Liver (tissue), 9 donors: ENCODE data around the gene SAE1. TPM values are rescaled to one million over a fixed set of nuclear protein-coding genes. Genes with fewer than 3 reads are reported as not detected.
"Not testable (repeated sequence)": the region's sequence is repeated elsewhere in the genome, so short reads cannot be mapped to it uniquely, and the experiment has no call there.

Experiments used
- DNase-seq: peaks from one replicate; pipeline ENCODE4 v3.0.0-alpha.2; 2017; ENCODE audit warnings: low spot score
- H3K27ac ChIP-seq, 2 donors: one replicate each; pipeline ENCODE4 v1.7.0; 2013; ENCODE audit warnings: inconsistent platforms in 2 of 2, low read length in 2 of 2, control low read depth in 1 of 2, low read depth in 1 of 2, mild to moderate bottlenecking in 1 of 2
- H3K27me3 ChIP-seq, 4 donors: one replicate each; pipeline versions ENCODE4 v1.6.1 to v1.7.0; 2013; ENCODE audit warnings: low read length in 3 of 4, inconsistent platforms in 1 of 4, mild to moderate bottlenecking in 1 of 4, moderate library complexity in 1 of 4; ENCODE audit not compliant: control insufficient read depth in 4 of 4, insufficient read depth in 4 of 4
- H3K36me3 ChIP-seq, 4 donors: one replicate each; pipeline versions ENCODE4 v1.6.1 to v1.7.0; 2013; ENCODE audit warnings: low read length in 3 of 4, mild to moderate bottlenecking in 3 of 4, low read depth in 1 of 4, moderate library complexity in 1 of 4; ENCODE audit not compliant: control insufficient read depth in 4 of 4, insufficient read depth in 3 of 4
- H3K4me1 ChIP-seq, 4 donors: one replicate each; pipeline versions ENCODE4 v1.6.1 to v1.7.0; 2013; ENCODE audit warnings: low read length in 3 of 4, mild to moderate bottlenecking in 3 of 4, moderate library complexity in 1 of 4; ENCODE audit not compliant: control insufficient read depth in 4 of 4, insufficient read depth in 4 of 4
- H3K4me3 ChIP-seq, 3 donors: one replicate each; pipeline versions ENCODE4 v1.6.1 to v1.7.0; 2013; ENCODE audit warnings: low read length in 3 of 3, control low read depth in 1 of 3, low read depth in 1 of 3, mild to moderate bottlenecking in 1 of 3
- H3K9ac ChIP-seq, 2 donors: one replicate each; pipeline ENCODE4 v1.7.0; 2013; ENCODE audit warnings: low read length in 2 of 2, mild to moderate bottlenecking in 2 of 2, moderate library complexity in 2 of 2, control low read depth in 1 of 2, low read depth in 1 of 2
- H3K9me3 ChIP-seq, 4 donors: one replicate each; pipeline versions ENCODE4 v1.6.1 to v1.7.0; 2013; ENCODE audit warnings: low read length in 3 of 4; ENCODE audit not compliant: control insufficient read depth in 4 of 4
- EGR1 ChIP-seq, 2 donors: IDR thresholded peaks; 2 replicates each; pipeline ENCODE4 v1.6.1; 2016 to 2018; ENCODE audit warnings: antibody characterized with exemption in 2 of 2, low read depth in 2 of 2
- FOXA1 ChIP-seq: IDR thresholded peaks from 2 replicates; pipeline ENCODE4 v1.6.1; 2016; ENCODE audit warnings: antibody characterized with exemption
- GABPA ChIP-seq, 2 donors: IDR thresholded peaks in 1 of 2; conservative IDR thresholded peaks in 1 of 2; 2 replicates each; pipeline ENCODE4 v1.6.1; 2016; ENCODE audit warnings: antibody characterized with exemption in 2 of 2, mild to moderate bottlenecking in 1 of 2, moderate library complexity in 1 of 2
- HNF4G ChIP-seq: IDR thresholded peaks from 2 replicates; pipeline ENCODE4 v1.6.1; 2016; ENCODE audit warnings: antibody characterized with exemption
- JUND ChIP-seq, 2 donors: IDR thresholded peaks; 2 replicates each; pipeline ENCODE4 v1.6.1; 2016; ENCODE audit warnings: antibody characterized with exemption in 2 of 2
- MAX ChIP-seq: IDR thresholded peaks from 2 replicates; pipeline ENCODE4 v1.6.1; 2016; ENCODE audit warnings: antibody characterized with exemption
- NR2F2 ChIP-seq: IDR thresholded peaks from 2 replicates; pipeline ENCODE4 v1.6.1; 2016; ENCODE audit warnings: antibody characterized with exemption
- RAD21 ChIP-seq, 2 donors: IDR thresholded peaks; 2 replicates each; pipeline ENCODE4 v1.6.1; 2016; ENCODE audit warnings: antibody characterized with exemption in 2 of 2, mild to moderate bottlenecking in 2 of 2
- RXRA ChIP-seq, 2 donors: IDR thresholded peaks; 2 replicates each; pipeline ENCODE4 v1.6.1; 2017 to 2018; ENCODE audit warnings: antibody characterized with exemption in 2 of 2, mild to moderate bottlenecking in 1 of 2
- SP1 ChIP-seq: IDR thresholded peaks from 2 replicates; pipeline ENCODE4 v1.6.1; 2018; ENCODE audit warnings: antibody characterized with exemption, mild to moderate bottlenecking
- TAF1 ChIP-seq: conservative IDR thresholded peaks from 2 replicates; pipeline ENCODE4 v1.6.1; 2016; ENCODE audit warnings: antibody characterized with exemption, mild to moderate bottlenecking
- WGBS: extraction: QIAGEN DNeasy Blood & Tissue Kit; methylation state at CpG from one replicate; pipeline ENCODE4 v1.1.7; 2013; 5-methylcytosine and 5-hydroxymethylcytosine counted together
- polyA plus RNA-seq, 2 donors: library from polyadenylated mRNA; stranded (reverse) in 1 of 2; unstranded in 1 of 2; fragments of 200-250 nt in 1 of 2; fragments of >200 nt in 1 of 2; fragmentation: Nextera tagmentation in 1 of 2; extraction: Ambion mirVana in 1 of 2; gene quantifications; one replicate each; pipeline versions ENCODE4 v1.2.1 to v1.2.3, GENCODE V29; 2013 to 2015
- total RNA-seq, 2 donors: library from RNA; depleted of rRNA; stranded (reverse); fragments of >200 nt; gene quantifications; one replicate each; pipeline ENCODE4 v1.2.3, GENCODE V29; 2014
- TF ChIP-seq, protein P1 (sequence below): IDR thresholded peaks from 2 replicates; pipeline ENCODE4 v1.6.1; 2016; ENCODE audit warnings: antibody characterized with exemption, mild to moderate bottlenecking
- donor health status: healthy.
- donor health status: healthy.
- donor health status: healthy.
- donor health status: healthy.
- donor health status: healthy.

Gene SAE1
- total and polyA plus RNA-seq, 4 donors, result 19.0 to 31.8 (median 27.0) TPM

GRCh38 chr19:47098608-47099007 lies 32.0 kb upstream of the SAE1 start:
- Histone ChIP-seq H3K9ac (no peak overlapping the region), H3K27me3 (no peaks in the 10 kb centered on the region), H3K36me3 (peaks cover 0 to 10% (median 5%) of the 10 kb centered on the region in 4 donors), H3K4me1 (peaks cover 7 to 32% (median 16%) of the 10 kb centered on the region in 4 donors), H3K4me3 (no peak overlapping the region), H3K27ac (no peak overlapping the region), H3K9me3 (no peaks in the 10 kb centered on the region)
- TF ChIP-seq NR2F2, result no peak
- no peak for TF ChIP-seq JUND (IDR thresholded peaks at IDR 0.05)
- no peak for TF ChIP-seq MAX
- TF ChIP-seq RAD21 (IDR thresholded peaks at IDR 0.05), result no peak
- TF ChIP-seq, protein P1, sequence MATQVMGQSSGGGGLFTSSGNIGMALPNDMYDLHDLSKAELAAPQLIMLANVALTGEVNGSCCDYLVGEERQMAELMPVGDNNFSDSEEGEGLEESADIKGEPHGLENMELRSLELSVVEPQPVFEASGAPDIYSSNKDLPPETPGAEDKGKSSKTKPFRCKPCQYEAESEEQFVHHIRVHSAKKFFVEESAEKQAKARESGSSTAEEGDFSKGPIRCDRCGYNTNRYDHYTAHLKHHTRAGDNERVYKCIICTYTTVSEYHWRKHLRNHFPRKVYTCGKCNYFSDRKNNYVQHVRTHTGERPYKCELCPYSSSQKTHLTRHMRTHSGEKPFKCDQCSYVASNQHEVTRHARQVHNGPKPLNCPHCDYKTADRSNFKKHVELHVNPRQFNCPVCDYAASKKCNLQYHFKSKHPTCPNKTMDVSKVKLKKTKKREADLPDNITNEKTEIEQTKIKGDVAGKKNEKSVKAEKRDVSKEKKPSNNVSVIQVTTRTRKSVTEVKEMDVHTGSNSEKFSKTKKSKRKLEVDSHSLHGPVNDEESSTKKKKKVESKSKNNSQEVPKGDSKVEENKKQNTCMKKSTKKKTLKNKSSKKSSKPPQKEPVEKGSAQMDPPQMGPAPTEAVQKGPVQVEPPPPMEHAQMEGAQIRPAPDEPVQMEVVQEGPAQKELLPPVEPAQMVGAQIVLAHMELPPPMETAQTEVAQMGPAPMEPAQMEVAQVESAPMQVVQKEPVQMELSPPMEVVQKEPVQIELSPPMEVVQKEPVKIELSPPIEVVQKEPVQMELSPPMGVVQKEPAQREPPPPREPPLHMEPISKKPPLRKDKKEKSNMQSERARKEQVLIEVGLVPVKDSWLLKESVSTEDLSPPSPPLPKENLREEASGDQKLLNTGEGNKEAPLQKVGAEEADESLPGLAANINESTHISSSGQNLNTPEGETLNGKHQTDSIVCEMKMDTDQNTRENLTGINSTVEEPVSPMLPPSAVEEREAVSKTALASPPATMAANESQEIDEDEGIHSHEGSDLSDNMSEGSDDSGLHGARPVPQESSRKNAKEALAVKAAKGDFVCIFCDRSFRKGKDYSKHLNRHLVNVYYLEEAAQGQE, result no peak
- TF ChIP-seq RXRA (IDR thresholded peaks at IDR 0.05), result no peak
- TF ChIP-seq TAF1, result no peak
- no peak for TF ChIP-seq GABPA (IDR thresholded peaks at IDR 0.05 in 1 of 2, conservative IDR thresholded peaks at IDR 0.05 in 1 of 2)
- TF ChIP-seq SP1, result no peak
- no peak for TF ChIP-seq EGR1 (IDR thresholded peaks at IDR 0.05; ENCODE audit: low read depth in 2 of 2)
- no peak for TF ChIP-seq FOXA1
- WGBS, result 96% methylated on average over 6 of the region's 6 CpGs
- DNase-seq, result no peak

DNA sequence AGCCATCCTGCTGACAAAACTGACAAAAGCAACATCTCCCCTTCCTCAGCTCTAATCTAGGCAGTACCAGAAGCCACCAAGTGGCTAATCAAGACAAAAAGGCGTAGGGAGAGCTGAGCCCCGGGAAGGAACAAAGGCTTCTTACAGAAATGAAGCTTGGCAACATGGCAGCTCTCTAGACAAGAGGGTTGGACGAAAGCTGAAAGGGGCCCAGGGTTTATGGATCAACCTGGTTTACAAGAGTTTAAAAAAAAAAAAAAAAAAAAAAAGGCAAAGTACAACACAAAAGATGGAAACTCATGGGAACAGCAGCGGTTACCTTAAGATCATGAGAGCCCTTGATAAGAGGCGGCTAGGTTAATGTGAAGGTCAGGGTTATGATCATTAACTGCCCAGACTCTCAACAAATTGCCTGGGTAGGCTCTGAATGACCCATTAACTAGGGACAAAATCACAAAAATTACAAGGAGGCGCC lies 31.0 kb upstream of the SAE1 start:
- H3K36me3 ChIP-seq, result no peaks in the 10 kb centered on the region
- no peaks in the 10 kb centered on the region for H3K9me3 ChIP-seq
- 96% methylated on average over 6 of the region's 6 CpGs for WGBS
- no peak overlapping the region for H3K4me3 ChIP-seq
- TF ChIP-seq SP1 (no peak), NR2F2 (no peak), EGR1 (IDR thresholded peaks at IDR 0.05; ENCODE audit: low read depth in 2 of 2) (no peak), RXRA (IDR thresholded peaks at IDR 0.05) (no peak), GABPA (IDR thresholded peaks at IDR 0.05 in 1 of 2, conservative IDR thresholded peaks at IDR 0.05 in 1 of 2) (no peak)
- no peaks in the 10 kb centered on the region for H3K27me3 ChIP-seq
- no peak for DNase-seq
- no peak overlapping the region for H3K27ac ChIP-seq
- H3K4me1 ChIP-seq, result peaks cover 7 to 32% (median 16%) of the 10 kb centered on the region in 4 donors
- H3K9ac ChIP-seq, result no peak overlapping the region

DNA sequence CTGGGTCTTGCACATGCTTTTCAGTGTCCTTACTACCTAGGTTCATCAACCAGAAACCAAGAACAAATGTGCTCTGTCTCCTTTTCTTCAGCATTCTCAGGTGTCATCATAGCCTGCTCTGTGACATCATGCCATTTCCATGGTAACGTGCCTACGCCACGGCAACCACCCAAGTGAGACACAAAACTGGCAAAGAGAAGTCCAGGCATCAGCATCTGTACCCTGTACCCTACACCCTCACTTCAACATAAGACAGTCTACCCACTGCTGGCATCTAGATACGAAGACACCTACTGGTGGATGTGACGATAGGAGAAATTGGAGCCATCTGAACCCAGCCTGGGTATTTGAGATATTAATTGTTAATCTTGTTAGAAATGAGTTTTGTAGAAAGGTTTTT lies 30.3 kb upstream of the SAE1 start:
- 98% methylated on average over 5 of the region's 5 CpGs for WGBS
- Histone ChIP-seq H3K4me1 (peaks cover 5 to 33% (median 15%) of the 10 kb centered on the region in 4 donors), H3K36me3 (no peaks in the 10 kb centered on the region), H3K9me3 (no peaks in the 10 kb centered on the region), H3K27ac (no peak overlapping the region), H3K27me3 (no peaks in the 10 kb centered on the region), H3K9ac (no peak overlapping the region), H3K4me3 (no peak overlapping the region)
- no peak for DNase-seq
- TF ChIP-seq MAX, result no peak
- no peak for TF ChIP-seq HNF4G

GRCh38 chr19:47101116-47101515 lies 29.5 kb upstream of the SAE1 start:
- H3K27ac ChIP-seq, result not testable (repeated sequence)

More at GRCh38 chr19:47101116-47101515, 29.5 kb upstream of the SAE1 start:
- H3K27me3 ChIP-seq, H3K4me3 ChIP-seq, H3K36me3 ChIP-seq, H3K9me3 ChIP-seq, H3K9ac ChIP-seq, DNase-seq: not testable (repeated sequence)
- 98% methylated on average over 4 of the region's 4 CpGs for WGBS
- H3K4me1 ChIP-seq, result peaks cover 5 to 28% (median 10%) of the 10 kb centered on the region in 4 donors
